Adrenal gland (tissue), 5 donors: ENCODE data around the gene SYNPO.

Experiments
- CTCF ChIP-seq, 6 experiments: fragments of 450-650 bp in 4 of 6; fragments of 200-600 bp in 2 of 6; sonication (generic) in 1 of 6; IDR thresholded peaks; 1 replicate in 5 of 6; 2 replicates in 1 of 6; pipeline versions ENCODE4 v1.5.1 to v1.8.0; 2016 to 2021; ENCODE audit warnings: antibody characterized with exemption in 6 of 6, mild to moderate bottlenecking in 2 of 6, moderate library complexity in 1 of 6
- POLR2A ChIP-seq, 2 donors: fragments of 450-650 bp; IDR thresholded peaks; one replicate each; pipeline ENCODE4 v1.6.1; 2017; ENCODE audit warnings: antibody characterized with exemption in 2 of 2, mild to moderate bottlenecking in 2 of 2, moderate library complexity in 1 of 2
- donor health status: DM: no; HTN: no; CAD: no.

DNA sequence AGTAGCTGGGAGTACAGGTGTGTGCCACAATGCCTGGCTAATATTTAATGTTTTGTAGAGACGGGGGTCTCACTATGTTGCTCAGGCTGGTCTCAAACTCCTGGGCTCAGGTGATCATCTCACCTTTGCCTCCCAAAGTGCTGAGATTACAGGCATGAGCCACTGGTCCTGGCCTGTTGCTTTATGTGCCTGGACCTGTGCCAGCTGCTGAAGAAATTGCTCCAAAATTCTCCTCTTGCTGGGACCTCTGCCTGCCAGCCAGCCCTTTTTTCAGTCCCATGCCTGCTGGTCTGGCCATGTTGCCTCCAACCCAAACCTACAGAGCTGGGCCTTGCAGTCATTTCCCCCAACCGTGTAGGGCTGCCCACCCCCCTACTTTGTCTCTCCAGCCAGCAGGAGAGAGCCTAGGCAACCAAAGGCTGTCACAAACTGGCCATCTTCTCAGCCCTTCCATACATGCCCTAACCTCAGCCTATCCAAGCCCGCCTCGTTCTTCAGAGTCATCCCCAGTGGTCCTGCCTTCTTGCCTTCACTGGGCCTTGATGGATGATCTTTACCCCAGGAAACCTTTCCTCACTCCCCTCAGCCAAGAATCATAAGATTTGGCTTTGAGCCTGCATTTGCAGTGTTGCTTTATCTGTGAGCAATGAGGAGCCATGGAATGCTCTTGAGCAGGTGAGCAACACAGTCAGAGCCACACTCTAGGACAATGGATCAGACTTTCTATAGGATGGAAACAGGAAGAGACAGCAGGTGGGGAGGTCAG lies 27.4 kb upstream of the SYNPO start:
- TF ChIP-seq CTCF (IDR thresholded peaks at IDR 0.05) (no peak), POLR2A (IDR thresholded peaks at IDR 0.05) (no peak)
